K562 (cell line): ENCODE measurements around the gene SERINC5. TPM values are rescaled to one million over a fixed set of nuclear protein-coding genes. Genes with fewer than 3 reads are reported as not detected.

Experiments
- CREB1 ChIP-seq, 2 experiments: sonication (generic) in 1 of 2; formaldehyde crosslinking in 1 of 2; IDR thresholded peaks; 2 replicates each; pipeline versions ENCODE4 v1.6.1 to v1.8.0; 2012 to 2022; ENCODE audit warnings: inconsistent platforms in 1 of 2, mild to moderate bottlenecking in 1 of 2, missing genetic modification reagents in 1 of 2, moderate library complexity in 1 of 2
- ZBTB7A ChIP-seq: IDR thresholded peaks from 2 replicates; pipeline ENCODE4 v1.6.1; 2011; ENCODE audit warnings: low read depth, mild to moderate bottlenecking, low read length, moderate library complexity, borderline replicate concordance; ENCODE audit not compliant: control insufficient read depth
- polyA plus RNA-seq, 8 experiments: library from polyadenylated mRNA; depleted of rRNA in 4 of 8; stranded (reverse) in 5 of 8; unstranded in 3 of 8; fragments of >200 nt; fragmentation: Nextera tagmentation in 2 of 8; fragmentation: Illumina TruSeq in 1 of 8; extraction: Ambion mirVana in 2 of 8; extraction: Trizol in 1 of 8; gene quantifications; 2 replicates each; pipeline versions ENCODE4 v1.2.1 to v1.2.3, GENCODE V29; 2011 to 2014; ENCODE audit warnings: inconsistent platforms in 1 of 8, missing spikeins in 1 of 8
- total RNA-seq, 7 experiments: library from RNA; depleted of rRNA in 6 of 7; stranded (reverse); fragments of >200 nt in 6 of 7; fragmentation: Illumina TruSeq in 2 of 7; extraction: Trizol in 2 of 7; gene quantifications; 2 replicates each; pipeline versions ENCODE4 v1.2.1 to v1.2.3, GENCODE V29; 2011 to 2021; ENCODE audit warnings: low replicate concordance in 1 of 7
- TF ChIP-seq, protein P1 (sequence below), 2 experiments: fragments of 450-650 bp in 1 of 2; sonication (generic) in 1 of 2; formaldehyde crosslinking in 1 of 2; IDR thresholded peaks; 2 replicates each; pipeline versions ENCODE4 v1.7.1 to v1.9.0; 2016 to 2022; ENCODE audit warnings: inconsistent platforms in 1 of 2, mild to moderate bottlenecking in 1 of 2, missing genetic modification reagents in 1 of 2
- TF ChIP-seq, protein P2 (sequence below): sonication (generic); formaldehyde crosslinking; IDR thresholded peaks from 2 replicates; pipeline ENCODE4 v1.9.0; 2022; ENCODE audit warnings: mild to moderate bottlenecking, missing genetic modification reagents

Gene SERINC5
- total and polyA plus RNA-seq, 9 of the 15 experiments (the other 6 are each of a cell fraction or from before 2014, with no cell fraction given): 1.4 to 7.9 (median 3.7) TPM

DNA sequence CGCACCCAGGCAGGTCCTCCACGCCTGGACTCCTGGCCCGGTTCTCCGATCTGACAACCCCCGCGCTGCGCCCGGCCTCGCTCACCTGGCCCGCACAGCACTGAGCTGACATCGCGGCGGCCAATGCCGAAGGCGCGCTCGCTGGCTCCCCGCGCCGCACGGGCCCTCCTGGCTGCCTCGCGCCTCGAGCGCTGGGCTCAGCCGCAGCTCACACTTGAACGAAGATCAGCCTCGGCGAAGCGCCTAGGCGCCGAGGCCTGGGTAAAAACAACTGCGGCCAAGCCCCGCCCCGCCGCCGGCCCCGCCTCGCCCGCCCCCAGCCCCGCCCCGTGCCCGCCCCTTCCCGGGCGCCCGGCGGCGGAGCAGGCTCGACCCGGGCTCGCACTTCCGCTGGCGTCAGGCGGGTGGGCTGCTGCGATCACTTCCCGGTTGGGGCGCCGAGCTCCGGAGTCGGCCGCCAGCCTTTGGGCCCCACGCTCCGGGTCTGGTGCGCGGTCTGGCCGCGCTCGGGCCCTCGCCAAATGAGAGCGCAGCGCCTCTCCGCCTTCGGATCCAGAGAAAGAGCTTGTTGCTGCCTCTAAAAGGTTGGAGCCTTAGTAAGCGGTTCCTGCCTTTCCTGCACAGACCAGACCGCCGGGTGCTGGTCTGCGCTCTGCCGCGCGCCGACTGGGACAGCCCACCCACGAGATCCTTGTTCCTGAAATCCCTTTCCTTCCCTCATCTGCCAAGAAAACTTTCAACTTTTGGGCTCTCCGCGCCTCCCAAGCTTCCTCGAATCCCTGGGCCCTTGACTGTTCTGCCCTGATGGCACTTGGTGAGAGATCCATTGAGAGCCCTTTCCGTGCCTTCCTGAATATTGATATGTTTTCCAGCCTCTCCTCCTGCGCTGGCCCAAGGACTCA is at the start of gene SERINC5 (continued):
- TF ChIP-seq, protein P1, sequence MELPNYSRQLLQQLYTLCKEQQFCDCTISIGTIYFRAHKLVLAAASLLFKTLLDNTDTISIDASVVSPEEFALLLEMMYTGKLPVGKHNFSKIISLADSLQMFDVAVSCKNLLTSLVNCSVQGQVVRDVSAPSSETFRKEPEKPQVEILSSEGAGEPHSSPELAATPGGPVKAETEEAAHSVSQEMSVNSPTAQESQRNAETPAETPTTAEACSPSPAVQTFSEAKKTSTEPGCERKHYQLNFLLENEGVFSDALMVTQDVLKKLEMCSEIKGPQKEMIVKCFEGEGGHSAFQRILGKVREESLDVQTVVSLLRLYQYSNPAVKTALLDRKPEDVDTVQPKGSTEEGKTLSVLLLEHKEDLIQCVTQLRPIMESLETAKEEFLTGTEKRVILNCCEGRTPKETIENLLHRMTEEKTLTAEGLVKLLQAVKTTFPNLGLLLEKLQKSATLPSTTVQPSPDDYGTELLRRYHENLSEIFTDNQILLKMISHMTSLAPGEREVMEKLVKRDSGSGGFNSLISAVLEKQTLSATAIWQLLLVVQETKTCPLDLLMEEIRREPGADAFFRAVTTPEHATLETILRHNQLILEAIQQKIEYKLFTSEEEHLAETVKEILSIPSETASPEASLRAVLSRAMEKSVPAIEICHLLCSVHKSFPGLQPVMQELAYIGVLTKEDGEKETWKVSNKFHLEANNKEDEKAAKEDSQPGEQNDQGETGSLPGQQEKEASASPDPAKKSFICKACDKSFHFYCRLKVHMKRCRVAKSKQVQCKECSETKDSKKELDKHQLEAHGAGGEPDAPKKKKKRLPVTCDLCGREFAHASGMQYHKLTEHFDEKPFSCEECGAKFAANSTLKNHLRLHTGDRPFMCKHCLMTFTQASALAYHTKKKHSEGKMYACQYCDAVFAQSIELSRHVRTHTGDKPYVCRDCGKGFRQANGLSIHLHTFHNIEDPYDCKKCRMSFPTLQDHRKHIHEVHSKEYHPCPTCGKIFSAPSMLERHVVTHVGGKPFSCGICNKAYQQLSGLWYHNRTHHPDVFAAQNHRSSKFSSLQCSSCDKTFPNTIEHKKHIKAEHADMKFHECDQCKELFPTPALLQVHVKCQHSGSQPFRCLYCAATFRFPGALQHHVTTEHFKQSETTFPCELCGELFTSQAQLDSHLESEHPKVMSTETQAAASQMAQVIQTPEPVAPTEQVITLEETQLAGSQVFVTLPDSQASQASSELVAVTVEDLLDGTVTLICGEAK (IDR thresholded peaks at IDR 0.05): 0 out of 2 replicates have a peak, but pooled peaks have one; percentile 24
- TF ChIP-seq, protein P1 (CRISPR knock-in tag; IDR thresholded peaks at IDR 0.05): no peak
- TF ChIP-seq CREB1 (IDR thresholded peaks at IDR 0.05) (no peak; the same call in 1 of the 2 replicates), CREB1 (CRISPR knock-in tag; IDR thresholded peaks at IDR 0.05) (peak; percentile 7; the same call in 1 of the 2 replicates), ZBTB7A (peak; percentile 63; the same call in 1 of the 2 replicates)
- TF ChIP-seq, protein P2, sequence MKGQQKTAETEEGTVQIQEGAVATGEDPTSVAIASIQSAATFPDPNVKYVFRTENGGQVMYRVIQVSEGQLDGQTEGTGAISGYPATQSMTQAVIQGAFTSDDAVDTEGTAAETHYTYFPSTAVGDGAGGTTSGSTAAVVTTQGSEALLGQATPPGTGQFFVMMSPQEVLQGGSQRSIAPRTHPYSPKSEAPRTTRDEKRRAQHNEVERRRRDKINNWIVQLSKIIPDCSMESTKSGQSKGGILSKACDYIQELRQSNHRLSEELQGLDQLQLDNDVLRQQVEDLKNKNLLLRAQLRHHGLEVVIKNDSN (CRISPR knock-in tag): no peak
